ENCODE data around the gene RASA2. TPM values are rescaled to one million over a fixed set of nuclear protein-coding genes. Genes with fewer than 3 reads are reported as not detected.

Gene RASA2
- total RNA-seq, 1 experiment from 2014 or later: 16.4 TPM

- DNase-seq (ENCODE audit: low spot score): peak; percentile 84
Observed at GRCh38 chr3:141646760-141647561, 160.1 kb downstream of the RASA2 start.

- DNase-seq (ENCODE audit: low spot score): no peak
Observed at GRCh38 chr3:141647562-141647915, 160.7 kb downstream of the RASA2 start.

GRCh38 chr3:141648055-141648910, 161.5 kb downstream of the RASA2 start:
- DNase-seq (ENCODE audit: low spot score): no peak

GRCh38 chr3:141649871-141650270, 163.0 kb downstream of the RASA2 start:
- no peak for DNase-seq (ENCODE audit: low spot score)

- no peak for DNase-seq (ENCODE audit: low spot score)
Observed at GRCh38 chr3:141650783-141651182, 164.0 kb downstream of the RASA2 start.

GRCh38 chr3:141651409-141651808, 164.6 kb downstream of the RASA2 start:
- no peak for DNase-seq (ENCODE audit: low spot score)

DNA sequence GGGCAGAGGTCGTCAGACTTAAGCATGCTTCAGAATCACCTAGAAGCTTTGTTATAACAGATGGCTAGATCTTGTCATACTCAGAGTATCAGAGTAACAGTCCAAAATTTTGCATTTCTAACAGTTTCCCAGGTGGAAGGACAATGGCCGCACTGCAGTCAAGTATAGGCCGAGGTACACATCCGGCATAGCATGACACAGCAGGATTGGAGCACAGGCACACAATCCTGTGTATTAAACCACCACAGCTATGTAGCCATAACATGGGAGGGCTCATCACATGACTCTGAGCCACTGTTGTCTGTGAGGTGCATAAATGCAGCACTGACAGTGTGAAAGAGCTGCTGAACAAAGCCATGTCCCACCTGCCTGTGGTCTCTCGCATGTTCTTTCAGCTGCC, 165.5 kb downstream of the RASA2 start:
- DNase-seq (ENCODE audit: low spot score): no peak

DNA sequence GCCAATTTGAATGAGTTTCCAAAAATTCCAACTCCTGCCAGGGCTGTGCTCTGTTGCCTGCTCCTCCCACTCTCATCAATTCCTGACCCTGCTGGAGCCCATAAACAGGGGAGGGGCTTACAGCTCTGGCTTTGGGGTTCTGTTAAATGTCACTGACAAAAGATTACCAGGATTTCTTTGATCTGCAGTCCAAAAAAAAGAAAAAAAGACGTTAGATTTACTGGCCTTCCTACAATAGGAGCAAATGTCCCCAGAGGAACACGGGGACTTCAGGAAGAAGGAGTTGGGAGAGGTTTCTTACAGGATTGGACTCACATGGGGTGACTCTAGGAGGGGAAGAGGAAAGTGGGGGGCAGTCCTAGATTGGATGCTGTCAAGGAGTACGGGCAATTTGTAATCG, 167.0 kb downstream of the RASA2 start:
- DNase-seq (ENCODE audit: low spot score): no peak

DNA sequence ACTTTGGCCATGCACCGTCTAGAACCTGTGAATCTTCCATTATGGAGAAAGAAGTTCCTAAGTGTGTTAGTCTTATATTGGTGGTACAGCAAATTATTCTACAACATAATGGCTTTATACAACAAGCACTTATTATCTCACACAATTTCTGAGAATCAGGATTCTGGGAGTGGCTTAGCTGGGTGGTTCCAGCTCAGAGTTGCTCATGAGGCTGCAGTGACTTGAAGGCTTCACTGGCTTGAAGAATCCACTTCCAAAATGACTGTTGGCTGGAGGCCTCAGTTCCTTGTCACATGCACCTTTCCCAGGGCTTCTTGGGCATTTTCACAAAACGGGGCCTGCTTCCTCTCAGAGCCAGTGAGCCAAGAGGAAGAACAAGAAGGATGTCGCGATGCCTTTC, 169.0 kb downstream of the RASA2 start:
- DNase-seq (ENCODE audit: low spot score): no peak

GRCh38 chr3:141656771-141657170, 169.9 kb downstream of the RASA2 start:
- DNase-seq (ENCODE audit: low spot score): no peak

DNA sequence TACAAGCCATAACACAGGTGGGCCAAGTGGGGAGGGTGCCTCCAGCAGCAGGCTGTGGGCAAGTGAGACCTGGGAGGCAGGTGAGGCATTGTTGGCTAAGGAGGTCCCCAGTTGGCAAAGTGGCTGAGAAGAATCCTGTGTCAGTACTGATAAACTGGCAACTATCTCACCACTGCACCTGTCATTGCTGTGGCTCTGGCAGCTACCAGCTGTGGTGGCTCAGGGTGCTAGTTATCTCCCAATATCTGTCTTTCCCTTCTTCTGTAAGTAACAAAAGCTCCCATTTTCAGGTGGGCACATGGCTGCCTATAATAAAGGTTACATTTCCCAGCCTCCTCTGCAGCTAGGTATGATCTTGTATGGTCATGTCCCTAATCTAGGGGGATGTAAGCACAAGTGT, 170.7 kb downstream of the RASA2 start:
- DNase-seq (ENCODE audit: low spot score): no peak

- peak; percentile 44 for DNase-seq (ENCODE audit: low spot score)
Observed at GRCh38 chr3:141659821-141660613, 173.2 kb downstream of the RASA2 start.

DNA sequence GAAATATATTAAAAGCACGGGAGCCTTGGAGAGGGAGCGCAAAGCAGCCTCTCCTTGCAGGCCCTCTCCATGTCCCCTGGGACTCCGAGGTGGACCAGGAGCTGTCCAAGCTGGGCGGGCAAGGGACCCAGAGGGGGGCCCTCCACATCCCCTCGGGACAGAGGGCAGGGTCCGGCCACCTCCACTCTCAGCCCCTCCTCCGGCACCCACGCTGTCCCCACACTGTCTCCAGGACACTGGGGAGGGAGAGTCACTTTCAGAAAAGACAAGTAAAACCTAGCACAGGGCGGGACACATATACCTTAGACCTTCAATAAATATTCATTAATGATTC, 173.8 kb downstream of the RASA2 start:
- DNase-seq (ENCODE audit: low spot score): no peak

DNA sequence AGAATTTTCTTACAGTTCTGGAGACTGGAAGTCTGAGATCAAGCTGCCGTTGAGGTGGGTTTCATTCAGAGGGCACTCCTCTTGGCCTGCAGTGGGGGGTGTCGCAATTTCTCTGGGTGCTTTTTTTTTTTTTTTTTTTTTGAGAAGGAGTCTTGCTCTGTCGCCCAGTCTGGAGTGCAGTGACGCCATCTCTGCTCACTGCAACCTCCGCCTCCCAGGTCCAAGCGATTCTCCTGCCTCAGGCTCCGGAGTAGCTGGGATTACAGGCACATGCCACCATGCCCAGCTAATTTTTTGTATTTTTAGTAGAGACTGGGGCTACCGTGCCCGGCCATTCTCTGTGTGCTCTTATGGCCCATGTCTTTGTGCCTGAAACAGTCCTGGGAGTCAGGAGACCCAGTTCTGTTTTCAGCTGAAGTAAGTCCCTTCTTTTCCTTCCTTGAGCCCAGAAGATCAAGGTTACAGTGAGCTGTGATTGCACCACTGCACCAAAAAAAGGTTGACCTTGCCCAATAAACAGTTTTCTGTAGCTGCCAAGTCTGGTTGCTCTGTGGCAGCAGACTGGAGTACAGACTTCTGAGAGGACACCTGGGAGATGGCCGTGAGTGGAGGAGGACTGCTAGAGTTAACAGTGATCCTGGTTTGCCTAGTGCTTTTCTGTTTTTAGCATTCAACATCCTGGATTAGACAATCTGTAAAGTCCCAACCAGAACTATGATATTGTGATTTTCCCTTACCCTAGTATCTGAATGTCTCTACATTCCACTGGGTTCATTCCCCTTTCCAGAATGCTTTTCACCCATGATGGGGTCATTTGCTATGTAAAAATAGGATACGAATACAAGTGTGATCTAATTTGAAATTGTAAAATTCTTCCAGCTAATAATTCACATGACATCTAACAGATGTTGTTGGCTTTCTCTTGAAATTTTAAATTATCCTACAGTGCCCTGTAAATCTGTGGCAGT, 174.7 kb downstream of the RASA2 start:
- DNase-seq (ENCODE audit: low spot score): no peak

DNA sequence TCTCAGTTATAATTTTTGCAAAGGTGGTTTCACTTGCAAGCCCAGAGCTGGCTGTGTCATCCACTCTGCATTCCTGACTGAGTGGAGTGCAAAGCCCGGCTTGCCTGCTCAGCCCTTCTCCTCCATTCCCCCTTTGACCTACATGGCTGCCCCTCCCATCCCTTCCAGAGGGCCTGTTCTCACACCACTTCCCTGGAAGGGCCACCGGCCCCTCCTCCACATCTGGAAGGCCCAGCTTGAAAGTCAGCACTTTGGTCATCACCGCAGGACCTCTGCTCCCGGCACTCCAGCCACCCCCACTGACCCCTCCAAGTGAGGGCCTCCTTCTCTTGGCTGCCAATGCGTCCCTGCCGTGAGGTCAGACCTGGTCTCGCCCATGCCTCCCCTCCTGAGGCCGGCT, 177.2 kb downstream of the RASA2 start:
- no peak for DNase-seq (ENCODE audit: low spot score)

Other genes starting within 250 kb of the RASA2 start
- gene ZBTB38, start 118.5 kb upstream of the RASA2 start, total RNA-seq (2014; rRNA removed; shearing (Covaris generic)): 81.2 and 94.1 TPM in 2 replicates